IMR-90 (cell line): Measurements from ENCODE around the gene MDFI. TPM values are rescaled to one million over a fixed set of nuclear protein-coding genes. Genes with fewer than 3 reads are reported as not detected.

ENCODE experiments used
- ATAC-seq: fragments of 200-7000 bp; cut with Tn5 transposase; 2 replicates; pipeline ENCODE4 v1.9.1; 2020; ENCODE audit warnings: low read depth, mild to moderate bottlenecking, moderate library complexity
- BruUV-seq: library from RNA; stranded (reverse); fragments of 400-500 nt; replicated peaks from 2 replicates; lab custom pipeline; 2021; lab: Mats Ljungman, UMichigan
- CTCF ChIA-PET: fragments of 300-600 bp; formaldehyde crosslinking; extraction: SDS; loops from one replicate; lab custom pipeline; 2021; ENCODE audit warnings: antibody characterized with exemption; lab: Yijun Ruan, JAX
- POLR2A ChIA-PET: fragments of 300-600 bp; sonication (Branson Sonifier 250); formaldehyde crosslinking; loops from one replicate; lab custom pipeline; 2022; ENCODE audit warnings: antibody characterized with exemption; ENCODE audit not compliant: unreplicated experiment; lab: Charles Lee
- DNase-seq: peaks from one replicate; pipeline ENCODE4 v3.0.0; 2013
- H2AFZ ChIP-seq: replicated peaks from 2 replicates; pipeline ENCODE3; 2013; ENCODE audit warnings: low read length, mild to moderate bottlenecking; ENCODE audit not compliant: poor library complexity
- H2AK5ac ChIP-seq: 2 replicates; pipeline ENCODE4 v1.6.1; 2013; ENCODE audit warnings: low read depth, low read length, inconsistent platforms
- H2AK9ac ChIP-seq: replicated peaks from 2 replicates; pipeline ENCODE3; 2013; ENCODE audit warnings: mild to moderate bottlenecking, low read depth, low read length, moderate library complexity; ENCODE audit not compliant: poor library complexity
- H2BK120ac ChIP-seq: 2 replicates; pipeline ENCODE4 v1.6.1; 2013; ENCODE audit warnings: low read depth, low read length, inconsistent platforms
- H2BK15ac ChIP-seq: 3 replicates; pipeline ENCODE4 v1.6.1; 2013; ENCODE audit warnings: low read depth, low read length, inconsistent platforms
- H2BK20ac ChIP-seq: 2 replicates; pipeline ENCODE4 v1.6.1; 2013; ENCODE audit warnings: low read depth, mild to moderate bottlenecking, inconsistent platforms, low read length, moderate library complexity
- H2BK5ac ChIP-seq: 2 replicates; pipeline ENCODE4 v1.6.1; 2013; ENCODE audit warnings: mild to moderate bottlenecking, low read depth, low read length, inconsistent platforms; ENCODE audit not compliant: poor library complexity, severe bottlenecking
- H3K14ac ChIP-seq: replicated peaks from 2 replicates; pipeline ENCODE4 v1.6.1; 2013; ENCODE audit warnings: low read depth, low read length, inconsistent platforms
- H3K18ac ChIP-seq: 2 replicates; pipeline ENCODE4 v1.6.1; 2013; ENCODE audit warnings: low read depth, low read length, control low read depth
- H3K23ac ChIP-seq: 2 replicates; pipeline ENCODE4 v1.6.1; 2013; ENCODE audit warnings: low read depth, low read length, inconsistent platforms
- H3K27ac ChIP-seq: 2 replicates; pipeline ENCODE4 v1.5.1; 2013; ENCODE audit warnings: mild to moderate bottlenecking, control low read depth, low read length; ENCODE audit not compliant: insufficient read depth
- H3K27me3 ChIP-seq: 2 replicates; pipeline ENCODE4 v1.6.1; 2013; ENCODE audit warnings: low read length; ENCODE audit not compliant: control insufficient read depth, insufficient read depth
- H3K36me3 ChIP-seq: 2 replicates; pipeline ENCODE4 v1.6.1; 2013; ENCODE audit warnings: low read length, mixed read lengths; ENCODE audit not compliant: control insufficient read depth, insufficient read depth
- H3K4ac ChIP-seq: 2 replicates; pipeline ENCODE4 v1.6.1; 2013; ENCODE audit warnings: low read depth, low read length, inconsistent platforms
- H3K4me1 ChIP-seq: 2 replicates; pipeline ENCODE4 v1.6.1; 2013; ENCODE audit warnings: low read length, mixed read lengths; ENCODE audit not compliant: control insufficient read depth, insufficient read depth
- H3K4me2 ChIP-seq: 2 replicates; pipeline ENCODE4 v1.6.1; 2013; ENCODE audit warnings: low read depth, mild to moderate bottlenecking, control low read depth, low read length, moderate library complexity
- H3K4me3 ChIP-seq: 2 replicates; pipeline ENCODE4 v1.5.1; 2013; ENCODE audit warnings: low read depth, mild to moderate bottlenecking, control low read depth, low read length, moderate library complexity; ENCODE audit not compliant: insufficient read depth
- H3K56ac ChIP-seq: 2 replicates; pipeline ENCODE4 v1.6.1; 2013; ENCODE audit warnings: low read length, inconsistent platforms; ENCODE audit not compliant: insufficient read depth; ENCODE audit errors: extremely low read depth
- H3K79me1 ChIP-seq, 2 experiments: 2 replicates each; pipeline ENCODE4 v1.6.1; 2013; ENCODE audit warnings: low read length in 2 of 2, inconsistent platforms in 1 of 2, low read depth in 1 of 2
- H3K9ac ChIP-seq: 2 replicates; pipeline ENCODE4 v1.6.1; 2013; ENCODE audit warnings: low read depth, low read length, control low read depth
- H3K9me1 ChIP-seq: 2 replicates; pipeline ENCODE4 v1.6.1; 2013; ENCODE audit warnings: low read length, inconsistent platforms; ENCODE audit not compliant: insufficient read depth
- H3K9me3 ChIP-seq: 2 replicates; pipeline ENCODE4 v1.6.1; 2013; ENCODE audit warnings: low read length; ENCODE audit not compliant: control insufficient read depth, insufficient read depth
- H4K20me1 ChIP-seq: 2 replicates; pipeline ENCODE4 v1.6.1; 2013; ENCODE audit warnings: low read length, inconsistent platforms; ENCODE audit not compliant: insufficient read depth
- H4K5ac ChIP-seq: 2 replicates; pipeline ENCODE4 v1.6.1; 2013; ENCODE audit warnings: mild to moderate bottlenecking, low read depth, low read length, control low read depth
- H4K8ac ChIP-seq, 2 experiments: 2 replicates each; pipeline ENCODE4 v1.6.1; 2013; ENCODE audit warnings: low read depth in 2 of 2, low read length in 2 of 2, control low read depth in 1 of 2, inconsistent platforms in 1 of 2
- H4K91ac ChIP-seq: 2 replicates; pipeline ENCODE4 v1.6.1; 2013; ENCODE audit warnings: low read depth, low read length, inconsistent platforms; ENCODE audit not compliant: insufficient read depth
- BHLHE40 ChIP-seq: fragments of 150-350 bp; IDR thresholded peaks from 2 replicates; pipeline ENCODE4 v1.6.1; 2016; ENCODE audit warnings: mild to moderate bottlenecking, low read depth, low read length
- CEBPB ChIP-seq: IDR thresholded peaks from 2 replicates; pipeline ENCODE4 v1.6.1; 2012; ENCODE audit warnings: low read depth, low read length, improper control_type of control experiment
- CHD1 ChIP-seq: IDR thresholded peaks from 2 replicates; pipeline ENCODE4 v1.6.1; 2012; ENCODE audit warnings: low read depth, low read length, improper control_type of control experiment
- ELK1 ChIP-seq: fragments of 150-350 bp; IDR thresholded peaks from 2 replicates; pipeline ENCODE4 v1.6.1; 2016; ENCODE audit warnings: low read depth, mild to moderate bottlenecking, low read length, moderate library complexity, borderline replicate concordance
- FOS ChIP-seq: fragments of 150-350 bp; IDR thresholded peaks from 2 replicates; pipeline ENCODE4 v1.6.1; 2016; ENCODE audit warnings: low read depth, low read length
- MAFK ChIP-seq: IDR thresholded peaks from 2 replicates; pipeline ENCODE4 v1.6.1; 2012; ENCODE audit warnings: low read depth, low read length, improper control_type of control experiment
- MXI1 ChIP-seq: IDR thresholded peaks from 2 replicates; pipeline ENCODE4 v1.6.1; 2012; ENCODE audit warnings: low read depth, mild to moderate bottlenecking, low read length, moderate library complexity, borderline replicate concordance
- NFE2L2 ChIP-seq: fragments of 150-350 bp; IDR thresholded peaks from 2 replicates; pipeline ENCODE4 v1.6.1; 2016; ENCODE audit warnings: low read depth, mild to moderate bottlenecking, low read length
- RAD21 ChIP-seq: IDR thresholded peaks from 2 replicates; pipeline ENCODE4 v1.6.1; 2012; ENCODE audit warnings: low read length, improper control_type of control experiment
- RFX5 ChIP-seq: IDR thresholded peaks from 2 replicates; pipeline ENCODE4 v1.8.0; 2012; ENCODE audit warnings: low read depth, mild to moderate bottlenecking, low read length, moderate library complexity
- SMC3 ChIP-seq: fragments of 150-350 bp; IDR thresholded peaks from 2 replicates; pipeline ENCODE4 v1.6.1; 2016; ENCODE audit warnings: low read depth, mild to moderate bottlenecking, antibody characterized with exemption, low read length, moderate library complexity
- USF2 ChIP-seq: fragments of 150-350 bp; IDR thresholded peaks from 2 replicates; pipeline ENCODE4 v1.6.1; 2017; ENCODE audit warnings: mild to moderate bottlenecking, antibody characterized with exemption, low read length, low read depth
- WGBS, 2 experiments: methylation state at CpG; one replicate each; pipeline versions ENCODE4 v1.1.5 to v1.1.7; 2013; ENCODE audit warnings: missing lambda C conversion rate in 2 of 2; ENCODE audit not compliant: insufficient read length in 1 of 2; ENCODE audit errors: extremely low coverage in 2 of 2; 5-methylcytosine and 5-hydroxymethylcytosine counted together
- dilution Hi-C: fragments of 300-500 bp; cut with HindIII; formaldehyde crosslinking; loops from one replicate; pipeline ENCODE4 v1.14.3; 2018; ENCODE audit warnings: low sequenced_read_pairs; ENCODE audit not compliant: unreplicated experiment
- in situ Hi-C: fragments of 300-500 bp; cut with MboI; formaldehyde crosslinking; loops from 3 replicates; pipeline ENCODE4 v1.14.3; 2019; ENCODE audit warnings: low sequenced_read_pairs, inconsistent platforms, mixed read lengths
- intact Hi-C: fragments of 100-400 bp; cut with micrococcal nuclease; formaldehyde crosslinking; loops from 2 replicates; pipeline ENCODE4 v1.10.0; 2022
- polyA plus RNA-seq, 3 experiments: library from polyadenylated mRNA; depleted of rRNA; stranded (reverse); fragments of >200 nt; gene quantifications; 2 replicates each; pipeline ENCODE4 v1.2.3, GENCODE V29; 2012; ENCODE audit warnings: low replicate concordance in 1 of 3
- total RNA-seq: library from RNA; depleted of rRNA; stranded (reverse); fragments of >200 nt; gene quantifications from 2 replicates; pipeline ENCODE4 v1.2.3, GENCODE V29; 2012

Gene MDFI
- total and polyA plus RNA-seq, 2 of the 4 experiments (the other 2 are of a cell fraction), result 0.18 to 0.29 TPM

GRCh38 chr6:41623330-41623729 is 14.9 kb upstream of the MDFI start:
- Histone ChIP-seq H3K23ac (no peak overlapping the region), H3K18ac (no peak overlapping the region), H3K9me1 (no peaks in the 10 kb centered on the region), H2BK120ac (no peak overlapping the region), H3K4me2 (no peak overlapping the region), H3K9ac (no peak overlapping the region), H2BK5ac (no peak overlapping the region), H3K4ac (no peak overlapping the region), H3K4me1 (no peaks in the 10 kb centered on the region), H4K20me1 (no peaks in the 10 kb centered on the region), H3K27me3 (peaks cover 26% of the 10 kb centered on the region), H3K56ac (no peak overlapping the region), H2BK20ac (no peak overlapping the region), H3K14ac (no peak overlapping the region), H3K36me3 (no peaks in the 10 kb centered on the region), H4K8ac (no peak overlapping the region), H2AFZ (no peak overlapping the region), H3K4me3 (no peak overlapping the region), H2AK5ac (no peak overlapping the region), H2AK9ac (no peak overlapping the region), H4K5ac (no peak overlapping the region), H3K27ac (no peak overlapping the region), H3K79me1 (no peaks in the 10 kb centered on the region), H3K9me3 (peaks cover 10% of the 10 kb centered on the region), H2BK15ac (no peak overlapping the region), H4K91ac (no peak overlapping the region)
- intact Hi-C loops, result no loop called here
- ChIA-PET CTCF (no interaction called here), POLR2A (no interaction called here)
- no peak for TF ChIP-seq RFX5
- no peak for TF ChIP-seq CEBPB
- TF ChIP-seq SMC3, result no peak
- no peak for TF ChIP-seq CHD1
- no peak for TF ChIP-seq USF2
- TF ChIP-seq BHLHE40, result no peak
- TF ChIP-seq FOS, result no peak
- TF ChIP-seq NFE2L2, result no peak
- TF ChIP-seq ELK1, result no peak
- TF ChIP-seq MXI1, result no peak
- no peak for TF ChIP-seq RAD21
- TF ChIP-seq MAFK, result no peak
- in situ Hi-C loops, result no loop called here
- ATAC-seq (no peak), DNase-seq (no peak)
- dilution Hi-C loops, result no loop called here
- 80% methylated on average over 4 of the region's 6 CpGs; no CpG with 5 or more reads in 1 of the 2 experiments for WGBS, 2 experiments
- BruUV-seq, result no TSS peak
